Vagina (tissue), 2 donors: ENCODE measurements around the gene SMTNL2.

Experiments used
- CTCF ChIP-seq, 3 experiments: fragments of 450-650 bp in 2 of 3; fragments of 200-600 bp in 1 of 3; sonication (generic) in 1 of 3; IDR thresholded peaks; one replicate each; pipeline ENCODE4 v1.5.1; 2017 to 2019; ENCODE audit warnings: antibody characterized with exemption in 3 of 3, mild to moderate bottlenecking in 2 of 3, moderate library complexity in 2 of 3
- POLR2A ChIP-seq, 2 donors: fragments of 450-650 bp; IDR thresholded peaks; one replicate each; pipeline ENCODE4 v1.6.1; 2017; ENCODE audit warnings: antibody characterized with exemption in 2 of 2, mild to moderate bottlenecking in 2 of 2, moderate library complexity in 2 of 2
- POLR2AphosphoS5 ChIP-seq, 2 donors: sonication (generic); formaldehyde crosslinking; IDR thresholded peaks; one replicate each; pipeline ENCODE4 v1.9.0; 2017; ENCODE audit warnings: antibody characterized with exemption in 2 of 2, mild to moderate bottlenecking in 2 of 2, low read depth in 1 of 2; ENCODE audit not compliant: insufficient read depth in 1 of 2

- TF ChIP-seq CTCF (IDR thresholded peaks at IDR 0.05) (peak in 2 of 3 experiments; percentile 17 to 56), POLR2A (IDR thresholded peaks at IDR 0.05) (peak in 1 of 2 donors; percentile 42), POLR2AphosphoS5 (IDR thresholded peaks at IDR 0.05; ENCODE audit: insufficient read depth in 1 of 2, low read depth in 1 of 2) (peak; percentile 84 to 98)
Measured at GRCh38 chr17:4554997-4555799, 29.1 kb upstream of the SMTNL2 start, which contains the start of gene MYBBP1A.
